NCI-H1092 treated with DMSO at 0.1 percent for 48 hours (cell line): ENCODE data around the gene VPS9D1.
"Not testable (repeated sequence)": the region's sequence is repeated elsewhere in the genome, so short reads cannot be mapped to it uniquely, and the experiment has no call there.

Source experiments
- DNase-seq: peaks from one replicate; lab custom pipeline; 2025; lab: John Stamatoyannopoulos, UW

VPS9D1 gene

GRCh38 chr16:89709716-89710432 is 10.8 kb downstream of the VPS9D1 start:
- no peak for DNase-seq

GRCh38 chr16:89709166-89709565 is 11.5 kb downstream of the VPS9D1 start:
- no peak for DNase-seq

DNA sequence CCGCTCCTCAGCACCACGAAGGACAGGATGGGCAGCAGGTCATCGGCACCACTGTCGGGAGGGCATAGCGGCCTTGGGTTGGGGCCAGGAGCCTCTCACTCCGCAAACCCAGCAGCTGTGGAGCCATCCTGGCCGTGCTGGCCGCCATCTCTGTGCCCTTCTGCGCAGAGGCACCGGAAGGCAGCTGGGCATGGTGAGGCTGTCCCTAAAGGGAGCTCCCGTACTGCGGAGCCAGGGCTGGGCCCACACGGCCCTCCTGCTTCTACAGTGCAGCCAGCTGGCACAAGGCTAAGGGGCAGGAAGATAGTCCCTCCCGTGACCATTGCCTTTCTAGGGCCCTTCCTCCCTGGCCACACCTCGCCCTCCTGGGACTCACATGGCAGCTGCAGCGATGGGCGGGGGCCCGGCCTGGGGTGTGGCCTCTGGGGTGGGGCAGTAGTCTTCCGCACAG is 12.2 kb downstream of the VPS9D1 start:
- DNase-seq, result no peak

GRCh38 chr16:89707695-89708094 is 13.0 kb downstream of the VPS9D1 start:
- DNase-seq, result no peak

DNA sequence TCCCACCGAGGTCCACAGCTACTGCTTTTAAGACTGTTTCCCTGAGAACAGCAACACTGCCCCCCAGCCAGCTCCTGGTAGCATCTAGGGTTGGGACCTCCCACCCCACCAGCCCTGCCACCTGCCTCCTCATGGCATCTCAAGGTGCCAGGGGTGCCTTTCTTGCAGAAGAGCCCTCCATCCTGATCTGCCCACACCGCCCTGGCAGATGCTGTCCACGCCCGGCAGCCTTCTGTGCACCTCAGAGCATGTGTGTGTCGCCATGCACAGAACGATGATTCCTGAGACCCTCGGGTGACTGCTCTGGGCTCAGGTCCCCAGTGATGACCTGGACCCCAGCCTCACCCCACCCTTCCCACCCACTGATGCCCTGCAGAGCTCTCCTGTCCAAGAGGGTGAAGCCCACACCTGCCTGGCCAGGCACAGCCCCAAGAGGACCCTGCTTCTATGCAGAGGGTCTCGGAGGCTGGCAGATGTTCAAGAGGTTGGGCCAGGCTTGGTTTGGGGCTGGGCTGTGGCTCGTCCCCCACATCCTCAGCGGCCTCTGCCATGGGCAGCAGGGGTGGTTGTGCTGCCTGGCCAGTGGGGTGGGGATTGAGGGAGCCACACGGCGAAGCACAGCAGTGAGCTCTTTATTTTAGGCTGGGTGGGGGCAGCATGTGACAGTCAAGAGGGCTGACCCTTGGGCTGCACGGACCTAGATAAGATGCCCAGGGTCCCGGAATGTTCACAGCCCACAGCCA is 14.0 kb downstream of the VPS9D1 start:
- DNase-seq, result no peak

DNA sequence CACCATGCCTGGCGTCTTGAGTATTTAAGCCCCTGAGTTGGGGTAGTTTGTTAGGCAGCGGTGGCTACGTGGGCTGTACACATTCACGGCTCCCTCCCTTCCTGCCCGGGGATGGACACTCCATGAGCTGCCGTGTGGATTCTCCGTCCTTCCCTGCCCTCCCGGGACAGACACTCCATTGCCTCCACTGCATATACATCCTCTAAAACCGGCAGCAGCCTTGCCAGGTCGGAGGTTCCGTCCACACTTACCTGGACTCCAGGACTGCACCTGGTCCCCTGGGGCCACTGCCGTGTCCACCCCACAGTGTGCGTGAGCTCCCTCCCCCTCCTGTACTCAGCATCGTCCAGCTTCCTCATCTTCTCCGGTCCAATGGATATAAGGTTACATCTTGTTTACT is 15.7 kb downstream of the VPS9D1 start:
- DNase-seq, result no peak

- DNase-seq, result no peak
Observed at GRCh38 chr16:89704281-89704680, 16.4 kb downstream of the VPS9D1 start.

DNA sequence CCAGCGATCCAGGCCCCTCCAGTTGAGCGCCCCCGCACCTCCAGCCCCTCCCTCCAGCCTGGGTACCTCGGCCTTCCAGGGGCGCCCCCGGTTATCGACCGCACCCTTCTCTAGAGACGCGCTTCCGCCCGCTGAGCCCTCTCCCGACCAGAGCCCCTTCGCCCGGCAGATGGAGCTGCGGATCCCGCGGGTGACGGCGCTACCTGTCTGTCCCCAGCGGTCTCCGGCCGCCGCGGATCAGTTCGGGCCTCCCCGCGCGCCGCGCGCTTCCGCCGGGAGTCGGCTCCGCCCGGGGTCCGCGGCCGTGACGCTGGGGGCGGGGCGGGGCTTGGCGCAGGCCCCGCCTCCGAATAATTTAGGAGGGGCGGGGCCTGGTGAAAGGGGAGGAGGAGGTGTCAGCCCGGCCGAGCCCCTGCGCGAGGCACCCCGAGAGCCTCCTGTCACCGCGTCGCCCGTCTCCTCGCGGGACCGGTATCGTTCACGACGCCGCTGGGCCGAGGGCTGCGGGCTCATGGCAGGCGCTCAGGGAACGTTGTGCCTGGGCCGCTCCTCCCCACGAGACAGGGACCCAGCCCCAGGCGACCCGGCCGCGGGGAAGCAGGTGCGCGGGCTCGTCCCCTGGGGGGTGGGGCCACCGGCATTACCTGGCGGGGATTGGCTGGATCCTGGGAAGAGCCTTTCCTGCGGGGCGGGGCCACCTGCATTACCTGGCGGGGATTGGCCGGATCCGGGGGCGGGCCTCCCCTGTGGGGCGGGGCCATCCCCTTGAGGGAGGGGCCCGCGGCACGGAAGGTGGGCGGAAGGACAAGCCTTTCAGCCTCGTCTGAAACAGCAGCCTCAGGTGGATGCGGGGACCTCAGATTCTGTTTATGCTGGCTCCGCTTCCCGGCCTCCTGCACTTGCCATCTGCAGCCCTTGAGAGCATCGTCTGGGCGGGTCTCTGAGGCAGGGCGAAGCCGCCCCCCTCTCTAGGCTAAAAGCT is 19.0 kb downstream of the VPS9D1 start, which contains the start of gene SPATA2L:
Gene SPATA2L, minus strand, starts transcription at position 281 of the 982 bp plus-strand sequence. CDS start 473 bp downstream, outside the sequence.
- peak; percentile 97 for DNase-seq

GRCh38 chr16:89700649-89701424 is 19.9 kb downstream of the VPS9D1 start:
- peak; percentile 31 for DNase-seq

DNA sequence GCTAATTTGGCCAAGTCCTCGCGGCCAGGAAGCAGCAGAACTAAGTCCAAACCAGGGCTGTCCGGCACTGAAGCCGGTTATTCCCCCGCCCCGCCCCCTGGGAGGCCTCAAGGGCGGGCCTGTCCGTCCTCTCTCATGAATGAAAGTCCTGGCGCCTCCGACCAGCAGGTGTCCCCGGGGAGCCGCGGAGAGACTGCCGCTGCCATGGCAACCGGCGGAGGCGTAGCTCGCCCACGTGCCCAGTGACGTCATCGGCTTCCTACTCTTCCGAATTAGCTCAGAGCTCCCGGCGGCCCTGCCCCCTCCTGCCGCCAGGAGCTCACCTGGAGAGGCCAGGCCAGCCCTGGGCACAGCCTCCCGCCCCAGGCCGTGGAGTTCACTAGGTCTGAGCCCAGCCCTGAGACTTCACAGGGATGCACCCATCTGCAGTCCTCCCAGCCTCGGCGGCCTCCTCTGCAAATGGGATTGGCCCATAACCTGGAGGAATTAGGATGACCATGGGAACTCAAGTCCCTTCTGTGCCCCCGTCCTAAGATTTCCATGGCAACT is 20.5 kb downstream of the VPS9D1 start:
- DNase-seq, result peak; percentile 95

DNA sequence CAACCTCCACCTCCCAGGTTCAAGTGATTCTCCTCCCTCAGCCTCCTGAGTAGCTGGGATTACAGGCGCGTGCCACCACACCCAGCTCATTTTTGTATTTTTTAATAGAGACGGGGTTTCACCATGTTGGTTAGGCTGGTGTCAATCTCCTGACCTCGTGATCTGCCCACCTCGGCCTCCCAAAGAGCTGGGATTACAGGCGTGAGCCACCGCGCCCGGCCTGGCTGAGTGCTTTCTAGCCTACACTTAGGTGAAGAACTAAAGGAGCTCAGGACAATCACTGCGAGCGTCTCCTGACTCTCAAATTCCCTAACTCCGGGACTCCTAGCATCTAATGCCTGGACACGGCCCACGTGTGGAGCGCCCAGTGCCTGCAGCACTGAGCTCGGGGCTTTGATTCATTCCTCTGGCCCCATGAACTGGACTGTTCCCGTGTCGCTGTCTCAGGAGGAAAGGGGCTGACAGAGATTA is 21.0 kb downstream of the VPS9D1 start:
- not testable (repeated sequence) for DNase-seq

- not testable (repeated sequence) for DNase-seq
Observed at GRCh38 chr16:89698717-89699116, 22.0 kb downstream of the VPS9D1 start.

DNA sequence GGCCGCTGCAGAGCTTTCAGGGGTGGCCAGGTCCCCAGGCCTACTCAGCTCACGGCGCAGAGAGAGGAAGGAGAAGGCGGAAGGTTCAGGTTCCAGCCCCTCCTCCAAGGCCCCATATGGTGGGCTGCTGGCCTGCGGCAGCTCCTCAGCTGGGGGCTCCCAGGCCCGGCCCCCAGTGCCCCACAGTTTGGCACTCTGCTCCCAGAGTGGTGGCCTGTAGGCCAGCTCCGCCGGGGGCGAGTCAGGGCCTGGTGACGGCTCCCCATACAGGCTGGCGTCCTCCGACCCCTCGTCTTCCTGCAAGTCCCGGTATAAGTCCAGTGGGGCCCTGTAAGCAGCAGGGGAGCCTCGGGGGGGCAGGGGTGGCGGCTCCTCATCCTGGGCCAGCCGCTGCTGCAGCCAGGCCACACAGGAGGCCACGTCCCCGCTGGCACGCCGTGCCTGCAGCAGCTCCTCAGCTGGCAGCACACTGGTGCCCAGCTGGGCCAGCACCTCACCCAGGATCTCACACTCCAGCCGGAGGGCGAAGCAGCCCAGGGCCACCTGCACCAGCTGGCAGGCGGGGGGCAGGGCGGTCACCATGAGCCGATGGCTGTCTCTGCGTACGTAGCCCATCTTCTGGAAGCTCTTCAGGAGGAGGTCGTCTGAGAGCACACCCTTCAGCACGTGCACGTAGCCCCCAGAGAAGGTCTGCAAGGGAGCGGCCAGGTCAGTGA is 22.9 kb downstream of the VPS9D1 start:
- DNase-seq, result peak; percentile 52

GRCh38 chr16:89697161-89697615 is 23.5 kb downstream of the VPS9D1 start:
- peak; percentile 68 for DNase-seq

DNA sequence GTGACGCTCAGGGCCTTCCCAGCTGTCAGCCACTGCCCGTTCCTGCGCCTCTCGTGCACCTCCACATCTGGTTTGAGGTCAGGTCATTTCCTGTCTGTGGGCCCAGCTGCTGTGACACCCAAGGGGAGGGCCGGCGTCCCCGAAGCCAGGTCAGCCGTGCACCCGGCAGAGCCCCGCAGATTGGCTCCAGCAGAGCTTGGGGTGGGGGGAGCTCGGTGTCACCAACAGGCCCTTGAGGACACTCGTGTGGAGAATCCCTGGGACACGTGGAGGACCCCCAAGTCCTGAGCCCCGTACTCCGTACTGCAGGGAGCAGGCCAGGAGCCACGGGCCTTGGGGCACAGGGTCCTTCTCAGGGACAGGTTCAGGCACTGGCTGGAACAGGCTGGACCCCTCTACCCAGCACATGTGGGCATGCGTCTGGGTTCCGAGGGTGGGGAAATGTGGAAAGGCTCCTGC is 24.0 kb downstream of the VPS9D1 start:
- DNase-seq, result no peak

DNA sequence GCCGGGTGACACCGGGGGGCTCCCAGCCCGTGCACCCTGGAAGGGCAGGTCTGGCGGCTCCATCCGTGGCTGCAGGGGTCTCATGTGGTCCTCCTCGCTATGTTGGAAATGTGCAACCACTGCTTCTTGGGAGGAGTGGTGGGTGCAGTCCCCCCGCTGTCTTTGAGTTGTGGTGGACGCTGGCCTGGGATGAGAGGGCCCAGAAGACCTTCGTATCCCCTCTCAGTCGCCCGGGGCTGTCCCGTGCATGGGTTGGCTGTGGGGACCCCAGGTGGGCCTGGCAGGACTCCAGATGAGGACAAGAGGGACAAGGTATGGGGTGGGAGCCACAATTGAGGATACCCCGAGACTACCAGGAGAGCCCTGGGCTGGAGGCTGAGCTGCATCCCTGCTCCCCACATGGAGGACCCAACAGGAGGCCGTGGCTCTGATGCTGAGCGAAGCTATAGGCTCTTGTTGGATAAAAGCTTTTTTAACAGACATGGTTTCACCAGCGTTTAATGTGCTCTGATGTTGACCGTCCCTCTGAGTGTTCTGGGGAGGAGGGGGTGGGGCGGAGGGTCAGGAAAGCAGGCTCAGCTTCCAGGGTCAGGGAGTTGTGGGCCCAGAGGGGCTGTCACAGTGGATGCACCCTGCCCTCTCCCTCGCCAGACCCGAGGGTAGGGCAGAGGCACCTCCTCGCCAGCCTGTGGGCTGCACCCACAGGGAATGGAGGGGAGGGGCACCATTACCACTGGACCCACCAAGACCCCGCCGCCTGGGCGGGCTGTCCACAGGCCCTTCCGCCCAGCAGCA is 24.6 kb downstream of the VPS9D1 start:
- no peak for DNase-seq

- DNase-seq, result no peak
Observed at GRCh38 chr16:89695086-89695874, 25.4 kb downstream of the VPS9D1 start.

DNA sequence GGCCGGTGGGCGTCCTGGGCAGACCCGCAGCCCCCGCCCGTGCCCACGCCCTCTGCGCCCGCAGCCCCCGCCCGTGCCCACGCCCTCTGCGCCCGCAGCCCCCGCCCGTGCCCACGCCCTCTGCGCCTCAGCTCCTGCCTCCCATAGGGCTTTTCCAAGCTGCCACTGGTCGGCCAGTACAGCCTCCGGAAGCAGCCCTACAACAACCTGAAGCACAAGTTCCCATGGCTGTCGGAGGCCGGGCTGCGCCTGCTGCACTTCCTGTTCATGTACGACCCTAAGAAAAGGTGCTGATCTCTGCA is 26.0 kb downstream of the VPS9D1 start:
- not testable (repeated sequence) for DNase-seq
